ENCODE results near the gene RPN1.

RPN1 gene

DNA sequence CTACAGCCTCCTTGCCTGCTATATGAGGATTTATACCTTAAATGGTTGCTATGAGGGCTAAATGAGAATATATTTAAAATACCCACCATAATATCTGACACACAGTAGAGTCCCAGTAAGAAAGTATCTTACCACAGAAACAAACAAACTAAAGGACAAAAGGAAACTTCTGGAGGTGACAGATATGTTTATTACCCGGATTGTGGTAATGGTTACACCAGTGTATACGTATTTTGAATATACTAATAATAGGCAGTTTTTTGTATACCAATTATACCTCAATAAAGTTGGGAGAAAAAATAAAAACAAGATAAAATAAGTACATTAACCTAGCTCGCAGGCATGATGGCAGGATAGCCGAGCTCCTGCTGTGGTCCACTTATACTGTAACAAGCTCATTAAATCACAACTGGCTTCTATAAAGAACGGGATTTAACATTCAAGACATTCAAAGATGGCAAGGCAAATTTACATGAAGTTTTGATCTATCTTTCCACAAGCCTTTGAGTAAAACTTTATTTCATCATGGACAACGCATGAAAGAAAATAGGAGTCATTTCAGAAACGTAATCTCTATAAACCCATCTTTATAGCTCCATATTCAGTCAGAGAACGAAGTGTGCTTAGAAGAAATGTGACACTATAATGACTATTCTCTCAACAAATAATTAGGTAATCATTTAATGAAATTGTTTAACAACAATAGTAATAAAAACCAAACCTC is 1.5 kb downstream of the RPN1 start:
- DNase-seq, result no peak

DNA sequence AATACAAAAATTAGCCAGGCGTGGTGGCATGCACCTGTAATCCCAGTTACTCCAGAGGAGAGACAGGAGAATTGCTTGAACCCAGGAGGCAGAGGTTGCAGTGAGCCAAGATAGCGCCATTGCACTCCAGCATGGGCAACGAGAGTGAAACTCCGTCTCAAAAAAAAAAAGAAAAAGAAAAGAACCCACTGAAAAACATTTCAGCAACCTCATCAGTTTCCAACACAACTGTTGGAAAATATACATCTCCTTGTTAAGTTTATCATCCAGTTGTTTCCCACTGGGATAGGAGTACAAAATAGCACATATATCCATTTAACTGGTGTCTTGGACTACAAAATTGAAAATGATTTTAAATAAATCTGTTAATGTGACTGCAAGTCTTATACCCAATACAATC is 2.2 kb downstream of the RPN1 start:
- DNase-seq, result no peak

DNA sequence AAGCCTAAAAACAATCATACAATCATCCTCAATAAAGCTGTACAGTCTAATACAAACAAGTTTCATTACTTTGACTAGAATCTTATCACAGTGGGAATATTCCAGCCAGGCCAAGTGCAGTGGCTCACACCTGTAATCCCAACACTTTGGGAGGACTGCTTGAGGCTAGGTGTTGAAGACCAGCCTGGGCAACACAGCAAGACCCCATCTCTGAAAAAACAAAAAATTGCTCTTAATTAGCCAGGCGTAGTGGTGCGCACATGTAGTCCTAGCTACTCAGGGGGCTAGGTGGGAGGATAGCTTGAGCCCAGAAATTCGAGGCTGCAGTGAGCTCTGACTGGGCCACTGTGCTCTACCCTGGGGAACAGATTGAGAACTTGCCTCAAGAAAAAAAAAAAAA is 3.3 kb downstream of the RPN1 start:
- no peak for DNase-seq

DNA sequence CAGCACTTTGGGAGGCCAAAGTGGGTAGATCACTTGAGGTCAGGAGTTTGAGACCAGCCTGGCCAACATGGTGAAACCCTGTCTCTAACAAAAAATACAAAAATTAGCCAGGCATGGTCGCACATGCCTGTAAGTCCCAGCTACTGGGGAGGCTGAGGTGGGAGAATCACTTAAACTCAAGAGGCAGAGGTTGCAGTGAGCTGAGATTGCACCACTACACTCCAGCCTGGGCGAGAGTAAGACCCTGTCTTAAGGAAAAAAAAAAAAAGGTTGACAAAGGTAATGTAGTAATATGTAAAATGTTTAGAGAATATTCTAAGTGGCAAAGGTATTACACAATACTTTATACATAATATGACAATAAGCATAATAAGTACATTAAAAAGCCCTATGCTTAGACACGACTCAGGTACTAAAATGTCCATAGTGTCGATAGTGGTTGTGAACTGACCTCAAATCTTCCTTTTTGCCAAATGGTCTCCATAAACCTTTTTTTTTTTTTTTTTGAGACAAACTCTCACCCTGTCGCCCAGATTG is 16.5 kb downstream of the RPN1 start:
- DNase-seq, result no peak

DNA sequence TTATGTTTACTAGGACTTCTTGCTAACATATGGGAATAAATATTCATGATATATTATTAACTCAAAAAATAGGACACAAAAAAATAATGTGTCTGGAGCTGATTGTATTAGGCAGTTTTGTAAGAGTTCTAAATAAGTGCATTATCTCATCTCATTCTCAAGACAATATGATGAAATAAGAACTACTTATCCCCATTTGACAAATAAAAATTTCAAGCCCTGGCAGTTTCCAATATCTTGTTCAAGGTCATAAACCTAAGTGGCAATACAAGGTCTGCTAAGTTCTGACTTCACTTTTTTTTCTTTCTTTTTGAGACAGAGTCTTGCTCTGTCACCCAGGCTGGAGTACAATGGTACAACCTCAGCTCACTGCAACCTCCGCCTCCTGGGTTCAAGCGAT is 18.3 kb downstream of the RPN1 start:
- DNase-seq, result no peak

DNA sequence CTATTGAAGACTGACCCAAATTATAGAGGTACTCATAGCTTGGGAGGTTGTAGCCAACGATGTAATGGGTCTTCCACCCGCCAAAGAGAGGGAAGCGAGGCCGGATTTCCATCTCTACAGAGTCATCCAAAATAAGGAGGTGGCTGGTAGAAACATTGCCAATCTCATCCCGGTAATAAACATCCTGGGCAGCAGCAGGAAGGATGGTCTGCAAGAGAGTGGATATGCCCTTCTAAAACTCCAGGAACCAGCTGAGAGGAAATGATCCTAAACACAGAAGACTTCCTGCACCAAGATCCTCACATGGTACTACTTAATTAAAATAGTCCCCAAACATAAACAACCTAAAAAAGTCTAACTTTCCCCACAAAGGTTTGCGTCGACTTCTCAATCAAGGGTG is 20.7 kb downstream of the RPN1 start:
- no peak for DNase-seq

DNA sequence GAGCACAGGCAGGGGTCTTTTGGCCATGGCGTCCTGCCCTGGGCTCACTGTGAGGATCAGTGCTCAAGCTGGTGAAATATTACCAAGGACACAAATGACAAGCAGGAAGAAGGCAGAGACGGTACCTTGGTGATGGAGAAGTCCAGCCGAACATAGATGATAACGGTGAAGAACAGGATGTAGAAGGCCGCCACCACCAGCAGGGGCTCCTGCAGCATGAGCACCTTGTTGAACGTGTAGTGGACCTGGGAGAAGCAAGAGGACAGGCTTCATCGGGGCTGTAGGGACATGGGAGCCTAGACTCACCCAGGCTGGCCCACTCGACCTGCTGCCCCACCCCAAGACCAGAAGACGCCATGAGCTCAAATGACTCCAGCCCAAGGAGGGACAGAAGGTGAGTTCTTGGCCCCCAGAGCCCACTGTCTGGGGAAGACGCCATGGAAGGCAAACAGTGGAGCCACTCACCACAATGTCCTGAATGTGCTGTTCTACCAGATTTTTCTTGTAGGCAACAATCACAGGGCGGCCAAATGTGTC is 25.1 kb downstream of the RPN1 start:
- DNase-seq, result no peak

DNA sequence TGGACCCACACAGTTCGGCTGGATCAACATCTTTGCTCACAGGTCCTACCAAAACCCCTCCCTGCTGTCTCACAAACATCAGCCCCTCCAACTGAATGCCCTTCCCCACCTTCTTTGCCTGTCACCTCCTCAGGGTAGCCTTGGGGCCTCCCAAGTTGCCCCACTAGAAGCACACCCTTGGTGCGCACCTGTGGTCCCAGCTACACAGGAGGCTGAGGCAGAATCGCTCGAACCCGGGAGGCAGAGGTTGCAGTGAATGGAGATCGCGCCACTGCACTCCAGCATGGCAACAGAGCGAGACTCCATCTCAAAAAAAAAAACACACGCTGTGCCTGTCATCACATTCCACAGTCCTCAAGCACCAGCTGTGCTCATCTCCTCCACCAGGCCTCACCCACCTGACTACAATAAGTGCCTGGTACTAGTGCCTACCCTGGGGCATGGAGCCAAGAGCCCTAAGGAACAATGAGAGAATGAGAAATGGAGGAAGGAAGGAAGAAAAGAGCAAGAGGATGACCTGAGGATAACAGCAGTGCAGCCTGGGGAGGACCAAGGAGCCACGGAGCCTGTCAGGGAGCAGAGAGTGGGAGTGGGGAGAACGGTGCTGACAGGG is 26.0 kb downstream of the RPN1 start:
- DNase-seq, result no peak

DNA sequence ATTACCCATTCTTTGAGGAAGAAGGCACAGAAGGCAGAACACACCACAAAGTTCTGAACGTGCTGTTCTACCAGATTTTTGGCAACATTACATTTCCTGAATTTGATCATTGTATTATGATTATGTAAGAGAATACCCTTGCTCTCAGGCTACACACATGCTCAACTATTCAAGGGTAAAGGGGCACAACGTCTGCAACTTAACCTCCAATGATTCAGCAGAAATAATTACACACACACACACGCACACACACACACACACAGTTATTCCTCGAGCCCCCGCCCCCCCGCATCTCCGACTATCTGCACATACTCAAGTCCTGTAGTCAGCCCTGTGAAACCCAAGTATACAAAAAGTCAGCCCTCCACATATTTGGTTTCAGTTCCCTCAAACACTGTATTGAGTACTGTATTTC is 26.8 kb downstream of the RPN1 start:
- DNase-seq, result no peak

DNA sequence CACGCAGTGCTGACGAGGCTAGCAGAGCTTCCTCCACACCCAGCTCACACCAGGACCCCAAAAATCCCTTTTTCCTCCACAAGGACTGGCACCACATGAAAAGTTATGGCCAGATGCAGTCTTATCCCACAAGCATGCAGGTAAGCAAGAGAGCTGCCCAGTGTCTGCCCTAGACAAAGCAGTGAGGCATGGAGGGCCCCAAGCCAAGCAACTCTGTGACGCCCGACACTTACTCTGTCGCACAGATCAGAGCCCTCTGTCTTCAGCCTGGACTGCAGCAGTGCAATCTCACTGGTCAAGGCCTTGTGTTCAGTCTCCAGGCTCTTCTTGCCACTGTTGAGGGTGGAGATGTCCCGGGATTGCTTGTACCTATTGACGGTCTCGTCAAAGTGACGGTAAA is 28.7 kb downstream of the RPN1 start:
- no peak for DNase-seq

DNA sequence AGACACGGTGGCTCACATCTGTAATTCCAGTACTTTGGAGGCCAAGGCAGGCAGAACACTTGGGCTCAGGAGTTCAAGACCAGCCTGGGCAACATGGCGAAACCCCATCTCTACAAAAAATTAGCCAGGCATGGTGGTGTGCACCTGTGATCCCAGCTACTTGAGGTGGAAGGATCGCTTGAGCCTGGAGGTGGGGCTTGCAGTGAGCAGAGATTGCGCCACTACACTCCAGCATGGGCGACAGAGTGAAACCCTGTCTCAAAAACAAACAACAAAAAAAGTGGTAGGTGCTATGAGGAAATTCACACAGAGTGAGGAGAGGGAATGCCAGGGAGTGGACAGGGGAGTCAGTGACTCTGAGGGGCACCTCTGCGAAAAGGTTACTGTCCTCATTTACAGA is 29.4 kb downstream of the RPN1 start:
- DNase-seq, result no peak

DNA sequence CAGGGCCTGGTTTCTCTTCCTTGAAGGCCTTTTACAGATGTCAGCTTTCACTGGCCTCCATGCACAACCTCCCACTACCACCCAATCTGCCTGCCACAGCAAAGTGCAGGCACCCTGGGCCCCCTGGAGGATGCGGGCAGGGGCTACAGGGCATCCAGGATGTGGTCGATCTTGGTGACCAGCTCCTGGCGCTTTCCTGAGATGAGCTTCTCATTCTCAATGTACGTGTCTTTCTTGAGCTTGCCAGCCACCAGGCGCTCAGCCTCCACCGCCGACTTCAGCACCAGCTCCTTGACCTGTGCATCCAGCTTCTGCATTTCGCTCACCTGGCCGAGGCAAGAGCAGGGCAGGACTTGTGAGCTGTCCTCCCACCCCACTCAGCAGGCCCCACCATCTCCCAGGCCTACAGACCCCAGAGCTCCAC is 30.3 kb downstream of the RPN1 start:
- no peak for DNase-seq

DNA sequence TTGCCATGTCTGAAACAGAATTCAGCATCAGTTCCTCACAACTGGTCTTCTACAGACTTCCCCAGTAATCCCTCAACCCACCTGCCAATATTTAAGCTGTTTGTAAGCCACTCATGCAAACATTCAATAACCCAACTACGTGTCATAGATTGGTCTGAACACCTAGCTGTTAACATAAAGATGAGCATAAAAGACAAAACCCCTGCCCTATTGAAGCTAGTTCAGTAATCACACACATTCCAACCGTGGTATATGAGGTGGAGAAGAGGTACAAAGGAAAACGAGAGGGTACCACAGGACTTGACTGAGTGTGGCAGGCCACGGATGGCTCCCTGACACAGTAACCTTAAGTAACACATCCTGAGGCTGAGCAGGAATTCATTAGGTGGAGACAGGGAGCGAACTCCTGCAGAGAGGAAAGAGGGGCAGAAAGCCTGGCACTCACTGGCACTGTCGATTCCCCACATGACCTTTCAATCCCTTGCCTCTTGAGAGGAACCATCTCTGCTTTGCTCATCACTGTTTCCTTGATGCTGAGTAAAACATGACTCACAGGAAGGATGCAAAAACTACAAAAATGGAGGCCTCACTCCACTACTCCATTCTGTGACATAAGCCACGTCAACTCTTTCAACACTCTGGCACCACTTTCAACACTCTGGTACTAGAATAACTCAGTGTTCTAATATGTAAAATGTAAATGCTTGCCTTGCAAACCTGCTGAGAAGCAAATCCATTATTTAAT is 31.3 kb downstream of the RPN1 start:
- DNase-seq, result no peak

DNA sequence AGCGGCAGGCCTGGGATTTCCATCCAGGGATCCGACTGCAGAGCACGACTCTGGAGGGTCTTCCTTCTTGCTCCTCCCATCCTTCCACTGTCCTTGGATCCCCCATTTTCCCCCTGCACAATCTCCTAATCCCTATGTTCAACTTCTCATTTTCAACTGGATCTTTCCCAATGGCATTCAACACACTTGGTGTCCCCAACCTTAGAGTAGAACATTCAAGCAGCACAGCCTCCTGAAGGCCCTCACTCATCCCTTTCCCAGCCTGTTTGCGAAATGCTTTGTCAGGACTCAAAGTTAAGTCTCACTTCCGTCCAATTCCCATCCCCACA is 32.3 kb downstream of the RPN1 start:
- no peak for DNase-seq

DNA sequence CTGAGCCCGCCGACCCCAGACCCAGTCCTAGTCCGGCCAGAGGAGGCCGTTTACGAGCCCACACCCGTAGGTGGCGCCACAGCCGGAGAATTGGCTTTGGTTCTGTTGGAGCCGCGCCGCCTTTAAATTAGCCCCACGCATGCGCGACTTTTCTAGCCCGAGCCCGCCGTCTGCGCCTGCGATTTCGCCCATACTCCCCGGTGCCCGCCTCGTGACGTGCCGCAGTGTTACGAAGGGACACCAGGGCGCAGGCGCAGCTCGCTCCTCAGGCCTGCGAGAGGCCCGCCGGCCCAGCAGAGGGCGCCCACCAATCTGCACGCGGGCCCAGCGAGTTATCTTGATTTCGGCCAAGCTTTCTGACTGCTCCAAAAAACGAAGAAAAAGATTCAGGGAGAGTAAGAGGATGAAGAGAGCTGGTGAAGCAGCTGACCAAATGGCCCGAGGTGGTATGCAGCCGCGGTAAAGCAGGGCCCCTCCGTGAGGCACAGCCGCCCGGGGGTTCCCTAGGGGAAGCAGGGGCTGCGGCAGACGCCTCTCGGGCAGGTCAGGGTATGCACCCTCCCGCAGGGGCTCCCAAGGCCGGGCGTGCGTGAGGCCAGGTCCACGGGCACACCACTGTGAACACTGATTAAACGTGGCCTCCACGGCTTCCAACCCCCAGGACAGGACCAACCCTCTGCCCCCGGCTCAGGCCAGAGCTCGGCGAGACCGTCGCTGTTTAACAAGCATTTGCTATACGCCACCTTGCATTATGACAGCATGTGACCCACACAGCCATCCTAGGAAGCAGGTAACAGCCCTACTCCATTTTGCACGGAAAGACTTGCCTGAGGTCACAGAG is 32.8 kb downstream of the RPN1 start:
- peak; percentile 91 for DNase-seq

DNA sequence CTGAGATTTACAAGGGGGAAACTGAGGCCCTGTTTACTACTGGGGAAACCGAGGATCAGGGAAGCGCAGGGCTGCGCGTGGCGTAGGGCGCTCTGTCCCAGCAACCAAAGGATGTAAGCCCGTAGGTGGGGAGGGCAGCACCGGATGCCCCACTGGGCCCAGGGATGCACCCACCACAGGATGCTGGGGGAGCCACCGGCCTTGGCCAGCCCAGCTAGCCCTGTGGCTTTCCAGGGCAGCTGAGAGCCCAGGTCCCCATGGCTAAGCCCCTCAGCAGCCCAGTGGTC is 33.4 kb downstream of the RPN1 start:
- DNase-seq, result no peak

DNA sequence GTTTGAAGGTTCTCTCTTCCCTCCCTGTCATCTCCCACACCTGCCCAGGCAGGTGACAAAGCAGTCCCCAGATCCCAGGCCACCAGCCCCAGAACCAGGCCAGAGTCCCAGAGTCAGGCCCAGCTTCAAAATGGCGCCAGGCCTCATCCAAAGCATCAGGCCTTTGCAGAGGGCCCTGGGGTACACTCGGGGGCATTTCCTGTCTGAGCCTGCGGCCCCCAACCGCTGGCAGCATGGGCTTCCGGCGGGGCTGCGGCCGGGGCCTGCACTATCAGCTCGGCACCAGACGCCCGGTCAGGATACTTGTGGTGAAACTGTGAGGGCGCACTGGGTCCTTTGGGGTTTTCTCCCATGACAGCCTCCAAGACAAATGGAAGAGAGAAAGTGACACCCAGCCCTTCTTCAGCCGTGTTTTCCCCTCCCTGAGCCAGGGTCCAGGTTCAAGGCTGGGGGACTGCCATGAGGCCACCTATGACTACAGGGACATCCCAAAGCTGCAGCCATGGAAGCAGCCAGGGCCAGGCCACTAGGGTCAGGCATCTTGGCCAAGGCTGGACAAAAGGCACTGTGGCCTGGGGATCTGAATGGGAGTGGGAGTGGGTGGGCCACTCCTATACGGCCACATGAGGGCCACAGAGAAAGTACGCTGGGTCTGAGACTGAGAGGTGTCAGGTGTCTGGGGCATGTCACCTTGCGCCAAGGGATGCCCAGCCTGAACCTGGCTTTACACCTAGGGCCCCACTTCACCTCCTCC is 33.9 kb downstream of the RPN1 start:
- no peak for DNase-seq

DNA sequence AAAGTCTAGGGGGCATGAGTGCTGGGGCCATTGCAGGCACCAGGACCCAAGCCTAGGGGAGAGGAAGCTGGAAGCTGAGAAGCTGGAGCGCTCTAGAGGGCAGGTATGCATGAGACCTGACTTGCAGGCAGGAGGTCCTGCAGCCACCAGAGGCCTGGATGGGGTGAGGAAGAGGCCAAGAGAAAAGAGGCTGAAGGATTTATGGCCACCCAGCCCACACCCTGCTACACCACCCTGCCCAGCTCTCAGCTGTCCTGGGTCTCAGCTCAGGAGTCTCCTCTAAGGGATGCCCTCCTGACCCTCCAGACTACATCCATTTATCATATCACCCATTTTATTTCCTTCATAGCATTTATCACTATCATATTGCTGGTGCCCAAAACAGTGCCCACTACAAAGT is 36.5 kb downstream of the RPN1 start:
- no peak for DNase-seq

DNA sequence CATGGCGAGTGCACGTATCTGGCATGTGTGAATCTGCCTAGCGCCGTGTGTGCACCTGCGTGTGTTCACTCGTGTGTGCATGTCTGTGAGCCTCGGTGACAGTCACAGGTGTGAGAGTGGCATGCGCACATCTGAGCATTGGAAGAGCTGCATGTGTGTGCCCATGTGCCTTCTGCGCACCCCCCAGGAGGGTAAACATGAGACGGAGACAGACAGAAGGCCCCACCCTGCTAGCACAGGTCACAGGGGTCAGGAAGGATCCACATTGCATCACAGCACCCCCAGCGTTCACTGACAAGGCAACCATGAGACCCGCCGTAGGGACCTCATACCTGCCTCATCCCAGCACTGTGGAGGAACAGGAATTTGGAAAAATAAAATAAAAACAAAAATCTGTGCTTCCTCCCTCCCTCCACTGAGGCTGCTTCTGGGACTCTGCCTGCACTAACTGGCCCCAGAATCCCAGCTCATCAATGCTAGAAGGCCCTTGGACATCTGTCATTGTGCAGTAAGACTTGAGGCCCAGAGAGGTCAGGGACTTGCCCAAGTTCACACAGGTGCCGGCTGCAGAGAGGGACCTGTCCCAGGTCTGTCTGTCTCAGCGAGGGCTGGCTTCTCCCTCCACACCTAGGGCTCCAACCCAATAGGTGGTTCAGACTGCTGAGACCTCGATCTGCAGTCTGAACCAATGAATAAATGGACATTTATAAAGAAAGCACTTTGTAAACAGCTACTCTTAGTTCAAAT is 37.4 kb downstream of the RPN1 start:
- no peak for DNase-seq

DNA sequence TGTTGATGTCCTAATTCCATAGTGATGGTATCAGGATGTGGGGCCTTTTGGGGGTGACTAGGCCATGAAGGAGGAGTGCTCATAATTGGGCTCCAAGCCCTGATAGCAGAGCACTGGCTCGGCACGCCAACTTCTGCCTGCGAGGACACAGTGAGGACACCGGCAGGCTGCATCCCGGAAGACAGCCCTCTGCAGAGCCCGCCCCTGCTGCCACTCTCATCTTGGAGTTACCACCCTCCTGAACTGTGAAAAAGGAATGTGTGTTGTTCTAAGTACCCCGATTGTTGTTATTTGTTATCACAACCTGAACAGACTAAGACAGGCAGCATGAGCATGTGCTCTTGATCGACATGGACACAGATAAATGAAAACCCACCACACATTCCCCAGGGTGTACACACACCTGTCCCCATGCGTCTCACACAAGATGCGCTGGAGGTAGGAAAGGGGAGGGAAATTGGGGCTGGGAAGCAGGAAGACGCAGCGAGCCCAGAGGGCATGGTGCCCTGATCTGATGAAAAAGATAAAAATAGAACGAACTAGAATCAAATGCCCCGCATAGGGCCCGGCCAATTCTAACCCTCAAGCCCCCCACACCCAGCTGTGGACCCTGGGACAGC is 40.1 kb downstream of the RPN1 start:
- DNase-seq, result no peak

DNA sequence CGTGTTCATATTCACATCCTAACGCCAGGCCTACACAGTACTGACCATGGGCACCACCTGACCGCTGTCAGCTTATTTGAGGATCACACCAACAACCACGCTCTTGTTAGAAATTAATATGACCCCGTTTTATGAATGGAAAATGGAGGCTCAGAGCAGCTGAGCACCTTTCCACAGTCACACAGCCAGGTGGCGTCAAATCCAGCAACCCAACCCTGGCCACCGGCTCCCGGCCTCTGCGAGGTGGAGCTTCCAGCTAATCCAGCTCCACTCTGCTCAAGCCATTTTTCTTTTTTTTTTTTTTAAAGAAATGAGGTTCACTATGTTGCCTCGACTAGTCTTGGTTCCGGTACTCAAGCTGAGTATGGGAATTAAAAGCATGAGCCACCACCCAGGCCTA is 41.3 kb downstream of the RPN1 start:
- DNase-seq, result no peak
